Measurements from ENCODE around the gene AVEN.
"Not testable (repeated sequence)": the region's sequence is repeated elsewhere in the genome, so short reads cannot be mapped to it uniquely, and the experiment has no call there.

AVEN gene

GRCh38 chr15:33844597-33844996 is 194.4 kb downstream of the AVEN start:
- no peak for DNase-seq

- DNase-seq, result no peak
These were observed 194.8 kb downstream of the AVEN start for GRCh38 chr15:33844186-33844585.

GRCh38 chr15:33840615-33841014 is 198.4 kb downstream of the AVEN start:
- DNase-seq, result no peak

GRCh38 chr15:33839540-33839939 is 199.5 kb downstream of the AVEN start:
- no peak for DNase-seq

- no peak for DNase-seq
These were observed 201.7 kb downstream of the AVEN start for GRCh38 chr15:33837294-33837693.

GRCh38 chr15:33834892-33835743 is 203.9 kb downstream of the AVEN start:
- no peak for DNase-seq

GRCh38 chr15:33831646-33832045 is 207.4 kb downstream of the AVEN start:
- no peak for DNase-seq

GRCh38 chr15:33830351-33830750 is 208.7 kb downstream of the AVEN start:
- no peak for DNase-seq

- DNase-seq, result no peak
These were observed 212.8 kb downstream of the AVEN start for GRCh38 chr15:33826201-33826600.

- DNase-seq, result no peak
These were observed 213.6 kb downstream of the AVEN start for GRCh38 chr15:33825453-33825852.

GRCh38 chr15:33823119-33823518 is 215.9 kb downstream of the AVEN start:
- DNase-seq, result no peak

- no peak for DNase-seq
These were observed 216.5 kb downstream of the AVEN start for GRCh38 chr15:33822479-33822878.

GRCh38 chr15:33819499-33819898 is 219.5 kb downstream of the AVEN start:
- DNase-seq, result not testable (repeated sequence)
